Erythroblast (primary cell): Measurements from ENCODE around the gene ADGRD1.

Experiments
- DNase-seq, 2 experiments: peaks; one replicate each; lab custom pipeline; 2025; lab: John Stamatoyannopoulos, UW
- GATA1 ChIP-seq: IDR thresholded peaks from 2 replicates; pipeline ENCODE4 v1.6.1; 2011; ENCODE audit warnings: low read depth, mild to moderate bottlenecking, control low read depth, low read length, moderate library complexity
- POLR2A ChIP-seq: IDR thresholded peaks from 2 replicates; pipeline ENCODE4 v1.6.1; 2011; ENCODE audit warnings: mild to moderate bottlenecking, low read length

Gene ADGRD1

GRCh38 chr12:131176926-131177325 lies 223.2 kb downstream of the ADGRD1 start:
- TF ChIP-seq GATA1 (no peak), POLR2A (no peak)
- DNase-seq = no peak

GRCh38 chr12:131177599-131177998 lies 223.9 kb downstream of the ADGRD1 start:
- TF ChIP-seq GATA1 (no peak), POLR2A (no peak)
- DNase-seq = no peak

GRCh38 chr12:131187602-131188001 lies 233.9 kb downstream of the ADGRD1 start:
- DNase-seq = no peak
- TF ChIP-seq GATA1 (no peak), POLR2A (no peak)

GRCh38 chr12:131188131-131189050 lies 234.7 kb downstream of the ADGRD1 start:
- no peak for DNase-seq
- TF ChIP-seq POLR2A = no peak
- no peak for TF ChIP-seq GATA1

- DNase-seq = no peak
- TF ChIP-seq GATA1 (no peak), POLR2A (no peak)
These were observed 236.1 kb downstream of the ADGRD1 start for GRCh38 chr12:131189781-131190180.

- DNase-seq = no peak
- TF ChIP-seq GATA1 (no peak), POLR2A (no peak)
These were observed 237.3 kb downstream of the ADGRD1 start for GRCh38 chr12:131190965-131191364.
